ENCODE measurements around the gene NCOA3.

Gene NCOA3

GRCh38 chr20:47468290-47469050, 33.2 kb upstream of the NCOA3 start:
- H2AFZ ChIP-seq (ENCODE audit: low read length), result no peak overlapping the region
- peaks cover 7% of the 10 kb centered on the region for H3F3A ChIP-seq (ENCODE audit: insufficient read depth, low read length)
- H3K4me2 ChIP-seq (ENCODE audit: low read length), result peak overlapping the region; percentile 76

GRCh38 chr20:47475419-47476044, 26.2 kb upstream of the NCOA3 start:
- Histone ChIP-seq H3K27ac (ENCODE audit: low read depth, low read length, poor library complexity, severe bottlenecking) (peak overlapping the region; percentile 99), H4K20me1 (ENCODE audit: insufficient read depth, low read length) (no peaks in the 10 kb centered on the region), H3F3A (ENCODE audit: insufficient read depth, low read length) (no peaks in the 10 kb centered on the region), H3K9ac (ENCODE audit: low read length) (no peak overlapping the region), H2AFZ (ENCODE audit: low read length) (no peak overlapping the region), H3K27me3 (ENCODE audit: insufficient read depth, low read length) (no peaks in the 10 kb centered on the region), H3K9me2 (ENCODE audit: low read depth, low read length) (no peaks in the 10 kb centered on the region), H3K4me3 (ENCODE audit: low read depth, low read length, poor library complexity, severe bottlenecking) (no peak overlapping the region), H3K79me2 (ENCODE audit: insufficient read depth, low read length) (no peaks in the 10 kb centered on the region), H3K9me3 (ENCODE audit: low read length) (no peaks in the 10 kb centered on the region), H3K36me3 (ENCODE audit: insufficient read depth, low read length) (no peaks in the 10 kb centered on the region), H3K4me1 (ENCODE audit: insufficient read depth, low read length, severe bottlenecking) (peaks cover 79% of the 10 kb centered on the region), H3K4me2 (ENCODE audit: low read length) (no peak overlapping the region)
- TF ChIP-seq CTCF (IDR thresholded peaks at IDR 0.05; ENCODE audit: low read length) (no peak), EZH2 (IDR thresholded peaks at IDR 0.05; ENCODE audit: borderline replicate concordance, low read length) (no peak)

More at GRCh38 chr20:47468290-47469050, 33.2 kb upstream of the NCOA3 start:
- Histone ChIP-seq H3K4me1 (ENCODE audit: insufficient read depth, low read length, severe bottlenecking) (peaks cover 97% of the 10 kb centered on the region), H3K27me3 (ENCODE audit: insufficient read depth, low read length) (no peaks in the 10 kb centered on the region), H3K79me2 (ENCODE audit: insufficient read depth, low read length) (no peaks in the 10 kb centered on the region), H3K4me3 (ENCODE audit: low read depth, low read length, poor library complexity, severe bottlenecking) (peak overlapping the region; percentile 58), H4K20me1 (ENCODE audit: insufficient read depth, low read length) (no peaks in the 10 kb centered on the region), H3K27ac (ENCODE audit: low read depth, low read length, poor library complexity, severe bottlenecking) (peak overlapping the region; percentile 99), H3K9me3 (ENCODE audit: low read length) (no peaks in the 10 kb centered on the region), H3K36me3 (ENCODE audit: insufficient read depth, low read length) (no peaks in the 10 kb centered on the region), H3K9me2 (ENCODE audit: low read depth, low read length) (no peaks in the 10 kb centered on the region), H3K9ac (ENCODE audit: low read length) (peak overlapping the region; percentile 73)
- TF ChIP-seq CTCF (IDR thresholded peaks at IDR 0.05; ENCODE audit: low read length) (no peak), EZH2 (IDR thresholded peaks at IDR 0.05; ENCODE audit: borderline replicate concordance, low read length) (no peak)

GRCh38 chr20:47476452-47476851, 25.2 kb upstream of the NCOA3 start:
- Histone ChIP-seq H3F3A (ENCODE audit: insufficient read depth, low read length) (no peaks in the 10 kb centered on the region), H3K9ac (ENCODE audit: low read length) (no peak overlapping the region), H3K9me2 (ENCODE audit: low read depth, low read length) (no peaks in the 10 kb centered on the region), H3K9me3 (ENCODE audit: low read length) (no peaks in the 10 kb centered on the region), H4K20me1 (ENCODE audit: insufficient read depth, low read length) (no peaks in the 10 kb centered on the region), H3K79me2 (ENCODE audit: insufficient read depth, low read length) (no peaks in the 10 kb centered on the region), H2AFZ (ENCODE audit: low read length) (no peak overlapping the region), H3K4me1 (ENCODE audit: insufficient read depth, low read length, severe bottlenecking) (peaks cover 73% of the 10 kb centered on the region), H3K36me3 (ENCODE audit: insufficient read depth, low read length) (no peaks in the 10 kb centered on the region), H3K27ac (ENCODE audit: low read depth, low read length, poor library complexity, severe bottlenecking) (peak overlapping the region; percentile 99), H3K4me3 (ENCODE audit: low read depth, low read length, poor library complexity, severe bottlenecking) (no peak overlapping the region), H3K4me2 (ENCODE audit: low read length) (no peak overlapping the region), H3K27me3 (ENCODE audit: insufficient read depth, low read length) (no peaks in the 10 kb centered on the region)
- TF ChIP-seq EZH2 (IDR thresholded peaks at IDR 0.05; ENCODE audit: borderline replicate concordance, low read length), result no peak
- TF ChIP-seq CTCF (IDR thresholded peaks at IDR 0.05; ENCODE audit: low read length), result no peak

Measured in OCI-LY1 (cell line).